ENCODE results near the gene HACD3.

Gene HACD3

GRCh38 chr15:65576664-65577063 lies 46.4 kb downstream of the HACD3 start:
- TF ChIP-seq CTCF (IDR thresholded peaks at IDR 0.05; ENCODE audit: low read length) = no peak
- TF ChIP-seq EZH2 (optimal IDR thresholded peaks at IDR 0.05; ENCODE audit: low read depth, low read length) = no peak
- TF ChIP-seq EZH2phosphoT487 (IDR thresholded peaks at IDR 0.05; ENCODE audit: low read length) = no peak
- peaks cover 3% of the 10 kb centered on the region; the same call in 1 of the 2 replicates for H3K36me3 ChIP-seq (replicated peaks; ENCODE audit: insufficient read depth, low read length)
- H3K4me2 ChIP-seq (ENCODE audit: low read depth, low read length) = no peak overlapping the region

DNA sequence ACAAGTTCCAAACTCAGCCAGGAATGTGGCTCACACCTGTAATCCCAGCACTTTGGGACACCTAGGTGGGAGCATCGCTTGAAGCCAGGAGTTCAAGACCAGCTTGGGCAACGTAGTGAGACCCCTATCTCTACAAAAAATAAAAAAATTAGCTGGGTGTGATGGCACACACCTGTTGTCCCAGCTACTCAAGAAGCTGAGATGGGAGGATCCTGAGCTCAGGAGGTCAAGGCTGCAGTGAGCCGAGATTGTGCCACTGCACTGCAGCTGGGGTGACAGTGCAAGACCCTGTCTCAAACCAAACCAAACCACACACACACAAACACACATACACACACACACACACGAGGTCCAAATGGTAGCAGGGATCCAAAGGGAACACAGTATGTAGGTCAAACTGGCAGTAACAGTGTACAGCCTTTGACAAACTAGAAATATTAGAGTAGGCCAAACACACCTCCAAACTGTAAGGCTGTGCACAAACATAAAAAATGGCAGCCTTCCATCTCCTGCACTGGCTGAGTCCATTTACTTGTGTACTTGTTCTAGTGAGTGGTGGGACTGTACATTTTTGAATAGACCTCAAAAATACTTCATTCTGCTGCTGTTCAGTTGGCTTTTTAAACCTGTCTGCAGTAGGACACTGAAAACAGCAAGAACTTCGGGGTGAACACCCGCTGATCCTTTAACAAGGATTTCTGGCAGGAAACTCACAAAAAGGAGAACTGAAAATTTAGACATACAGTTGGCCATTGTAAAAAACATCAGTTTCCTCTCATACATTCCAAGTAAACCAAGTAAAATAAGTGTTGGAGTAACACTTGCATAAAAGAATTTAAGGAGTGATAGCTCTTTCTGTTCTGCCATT lies 47.1 kb downstream of the HACD3 start:
- DNase-seq = no peak
- Histone ChIP-seq H3K27ac (ENCODE audit: low read length) (no peak overlapping the region), H3K9ac (ENCODE audit: low read length) (no peak overlapping the region), H3K4me3 (ENCODE audit: low read length) (no peak overlapping the region), H3K4me2 (ENCODE audit: low read depth, low read length) (no peak overlapping the region), H2AFZ (ENCODE audit: low read length) (no peak overlapping the region), H3K9me2 (replicated peaks; ENCODE audit: insufficient read depth, low read length) (no peaks in the 10 kb centered on the region), H3K4me1 (ENCODE audit: low read length) (peaks cover 1% of the 10 kb centered on the region; the same call in 1 of the 2 replicates), H3K9me3 (replicated peaks; ENCODE audit: insufficient read depth, low read length) (no peaks in the 10 kb centered on the region), H3K36me3 (replicated peaks; ENCODE audit: insufficient read depth, low read length) (peaks cover 3% of the 10 kb centered on the region; the same call in 1 of the 2 replicates), H3K27me3 (replicated peaks; ENCODE audit: insufficient read depth, low read length) (no peaks in the 10 kb centered on the region), H3F3A (ENCODE audit: insufficient read depth, low read length) (0 out of 2 replicates have a peak, but pooled peaks cover under 1% of the 10 kb centered on the region), H3K79me2 (ENCODE audit: low read length) (no peaks in the 10 kb centered on the region), H4K20me1 (ENCODE audit: insufficient read depth, low read length) (no peaks in the 10 kb centered on the region)
- TF ChIP-seq EZH2phosphoT487 (IDR thresholded peaks at IDR 0.05; ENCODE audit: low read length) = no peak
- TF ChIP-seq EZH2 (optimal IDR thresholded peaks at IDR 0.05; ENCODE audit: low read depth, low read length) = no peak

More at GRCh38 chr15:65576664-65577063, 46.4 kb downstream of the HACD3 start:
- H3K9ac ChIP-seq (ENCODE audit: low read length) = no peak overlapping the region
- no peak overlapping the region for H3K4me3 ChIP-seq (ENCODE audit: low read length)
- no peaks in the 10 kb centered on the region for H3K79me2 ChIP-seq (ENCODE audit: low read length)
- H3K9me3 ChIP-seq (replicated peaks; ENCODE audit: insufficient read depth, low read length) = no peaks in the 10 kb centered on the region
- peaks cover 8% of the 10 kb centered on the region for H3K4me1 ChIP-seq (ENCODE audit: low read length)
- DNase-seq = no peak
- no peaks in the 10 kb centered on the region for H3K27me3 ChIP-seq (replicated peaks; ENCODE audit: insufficient read depth, low read length)
- no peak overlapping the region for H3K27ac ChIP-seq (ENCODE audit: low read length)
- 0 out of 2 replicates have a peak, but pooled peaks cover 3% of the 10 kb centered on the region for H3F3A ChIP-seq (ENCODE audit: insufficient read depth, low read length)
- H4K20me1 ChIP-seq (ENCODE audit: insufficient read depth, low read length) = no peaks in the 10 kb centered on the region
- no peak overlapping the region for H2AFZ ChIP-seq (ENCODE audit: low read length)
- H3K9me2 ChIP-seq (replicated peaks; ENCODE audit: insufficient read depth, low read length) = no peaks in the 10 kb centered on the region

DNA sequence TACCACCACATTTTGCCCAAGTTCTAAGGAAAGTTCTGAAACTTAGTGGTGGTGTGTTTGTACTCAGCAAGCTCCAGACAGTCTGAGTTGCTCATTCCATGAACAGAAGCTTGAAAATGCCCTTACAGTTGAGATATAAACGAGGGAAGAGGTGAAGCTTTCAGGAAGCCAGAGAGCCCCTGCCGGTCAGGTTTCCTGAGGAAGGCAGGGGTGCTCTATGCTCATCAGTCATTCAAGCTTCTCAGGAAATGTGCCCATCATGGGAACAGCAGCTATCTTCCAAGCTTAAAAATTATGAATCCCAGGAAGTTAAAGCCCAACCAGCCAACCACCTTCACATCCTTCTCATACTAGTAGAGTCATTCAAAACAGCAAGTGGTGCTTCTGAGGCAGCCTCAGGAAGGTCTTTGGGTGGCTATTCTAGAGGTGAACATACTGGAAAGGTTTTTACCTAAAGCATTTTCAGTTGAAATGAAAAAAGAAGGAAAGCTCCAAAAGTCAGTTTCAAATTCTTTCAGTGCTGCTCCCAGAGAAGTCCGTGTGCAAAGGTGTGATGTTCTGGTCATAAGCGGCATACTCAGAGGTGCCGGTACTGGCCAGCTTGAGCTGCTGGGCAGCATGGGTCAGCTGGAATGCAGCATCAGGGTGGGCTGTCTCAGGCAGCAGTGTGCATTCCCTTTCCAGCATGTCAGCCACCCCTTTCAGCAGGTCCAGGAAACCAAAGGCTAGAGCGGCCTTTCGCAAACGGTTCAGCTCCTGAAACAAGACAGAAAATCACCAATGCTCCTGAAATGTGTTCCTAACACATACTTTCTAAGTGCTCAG lies 48.9 kb downstream of the HACD3 start:
- Histone ChIP-seq H3K4me2 (ENCODE audit: low read depth, low read length) (no peak overlapping the region), H2AFZ (ENCODE audit: low read length) (no peak overlapping the region), H3K4me3 (ENCODE audit: low read length) (no peak overlapping the region), H3K9me3 (replicated peaks; ENCODE audit: insufficient read depth, low read length) (no peaks in the 10 kb centered on the region), H4K20me1 (ENCODE audit: insufficient read depth, low read length) (no peaks in the 10 kb centered on the region), H3F3A (ENCODE audit: insufficient read depth, low read length) (no peaks in the 10 kb centered on the region), H3K9me2 (replicated peaks; ENCODE audit: insufficient read depth, low read length) (no peaks in the 10 kb centered on the region), H3K36me3 (replicated peaks; ENCODE audit: insufficient read depth, low read length) (peaks cover 2% of the 10 kb centered on the region; the same call in 1 of the 2 replicates), H3K4me1 (ENCODE audit: low read length) (peaks cover 9% of the 10 kb centered on the region), H3K9ac (ENCODE audit: low read length) (no peak overlapping the region), H3K27ac (ENCODE audit: low read length) (no peak overlapping the region), H3K79me2 (ENCODE audit: low read length) (no peaks in the 10 kb centered on the region), H3K27me3 (replicated peaks; ENCODE audit: insufficient read depth, low read length) (no peaks in the 10 kb centered on the region)
- DNase-seq = no peak
- TF ChIP-seq CTCF (IDR thresholded peaks at IDR 0.05; ENCODE audit: low read length) = no peak
- TF ChIP-seq EZH2 (optimal IDR thresholded peaks at IDR 0.05; ENCODE audit: low read depth, low read length) = no peak
- TF ChIP-seq EZH2phosphoT487 (IDR thresholded peaks at IDR 0.05; ENCODE audit: low read length) = no peak
